DMS114 treated with DMSO at 0.1 percent for 48 hours (cell line): Measurements from ENCODE around the gene FSTL5.
A peak's percentile ranks its signal among the peaks of the same experiment; 100 is the strongest.

Experiments
- DNase-seq: peaks from one replicate; lab custom pipeline; 2025; ENCODE audit not compliant: unreplicated experiment; lab: John Stamatoyannopoulos, UW

Gene FSTL5

DNA sequence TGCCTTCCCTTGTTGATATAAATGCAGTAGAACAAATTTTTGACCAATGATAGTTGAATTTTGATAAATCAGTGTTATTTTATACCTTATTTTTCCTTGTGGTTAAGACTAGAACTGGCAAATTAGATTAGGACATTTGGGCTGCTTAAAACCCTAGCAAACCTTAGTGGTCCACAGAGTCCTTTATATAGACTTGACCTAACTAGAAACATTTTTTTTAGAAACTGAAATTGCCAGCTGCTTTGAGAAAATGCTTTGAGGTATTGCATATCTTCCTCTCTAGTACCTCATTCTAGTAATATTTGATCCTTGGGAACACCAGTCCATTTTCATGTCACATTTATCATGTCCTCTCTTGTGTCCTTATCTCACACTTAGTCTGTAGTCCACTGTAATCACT lies 580.3 kb downstream of the FSTL5 start:
- DNase-seq, result no peak

DNA sequence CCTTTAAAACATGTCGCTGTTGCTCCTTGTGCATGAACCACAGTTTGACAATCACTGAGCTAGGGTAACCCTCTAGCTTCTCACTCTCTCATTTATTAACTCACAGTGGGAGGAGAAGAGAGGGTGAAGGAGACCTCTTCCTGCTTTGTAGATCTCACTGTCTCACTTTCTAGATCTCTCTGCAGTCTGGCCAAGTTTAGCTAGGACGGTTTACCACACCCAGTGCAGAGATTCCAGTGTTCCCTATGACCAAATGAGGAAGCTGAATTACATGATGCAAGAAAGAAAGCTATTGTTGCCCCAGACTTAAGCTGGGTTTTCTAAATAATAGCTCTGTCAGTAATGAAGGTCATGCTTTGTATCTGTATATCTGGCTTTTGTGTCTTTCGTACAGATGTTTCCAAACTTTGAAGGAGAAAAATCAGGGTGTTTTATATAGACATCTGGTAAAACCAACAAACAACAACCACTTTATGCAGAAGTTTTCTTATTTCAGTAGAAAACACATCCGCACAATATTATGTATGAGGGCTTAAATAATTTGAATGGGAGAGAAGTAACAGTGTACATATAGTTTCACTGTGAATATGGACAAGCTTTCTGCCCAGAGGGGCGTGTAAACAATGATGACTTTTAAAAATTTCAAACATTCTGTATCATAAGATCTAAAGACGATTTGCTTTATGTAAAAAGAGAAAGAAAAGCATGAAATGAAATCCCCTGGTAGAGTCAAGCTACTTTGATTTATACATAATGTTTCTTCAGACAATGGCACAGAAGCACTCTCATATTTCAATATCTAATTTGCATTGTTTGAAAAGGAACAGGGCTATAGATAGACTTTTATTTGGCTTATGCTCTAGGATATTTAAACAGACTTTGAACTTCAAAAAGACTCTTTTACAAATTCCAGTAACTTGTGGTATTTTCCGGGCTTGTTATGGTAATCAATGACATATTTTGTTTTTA lies 582.3 kb downstream of the FSTL5 start:
- no peak for DNase-seq

DNA sequence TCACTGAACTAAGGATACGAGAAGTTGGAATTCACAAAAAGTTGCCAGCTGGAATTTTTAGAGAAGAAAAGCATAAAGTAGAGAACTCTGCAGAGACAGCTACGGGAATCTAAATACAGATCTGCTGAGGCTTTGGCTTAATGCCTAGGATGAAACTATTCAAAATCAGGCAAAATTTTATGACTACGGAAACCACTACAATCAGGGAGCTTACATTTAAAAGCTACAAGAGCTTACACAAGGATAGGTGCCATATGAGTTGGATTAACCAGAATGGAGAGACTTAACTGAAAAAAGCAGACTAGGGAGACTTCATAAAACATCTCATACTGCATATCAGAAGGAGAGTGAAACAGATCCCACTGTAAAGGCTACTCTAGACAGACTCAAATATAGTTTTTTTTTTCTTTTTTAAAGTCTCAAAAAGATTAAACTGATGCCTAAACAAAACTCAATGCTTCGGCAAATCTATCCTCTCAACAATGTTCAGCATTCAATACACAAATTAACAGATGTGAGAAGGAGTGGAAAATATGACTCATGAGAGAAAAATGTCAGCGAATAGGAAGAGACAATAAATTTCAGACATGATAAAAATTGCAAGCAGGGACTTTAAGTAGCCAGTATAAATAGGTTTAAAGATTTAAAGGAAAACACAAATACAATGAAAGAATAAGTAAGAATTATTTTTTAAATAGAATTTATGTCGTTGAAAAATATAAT lies 586.1 kb downstream of the FSTL5 start:
- no peak for DNase-seq

DNA sequence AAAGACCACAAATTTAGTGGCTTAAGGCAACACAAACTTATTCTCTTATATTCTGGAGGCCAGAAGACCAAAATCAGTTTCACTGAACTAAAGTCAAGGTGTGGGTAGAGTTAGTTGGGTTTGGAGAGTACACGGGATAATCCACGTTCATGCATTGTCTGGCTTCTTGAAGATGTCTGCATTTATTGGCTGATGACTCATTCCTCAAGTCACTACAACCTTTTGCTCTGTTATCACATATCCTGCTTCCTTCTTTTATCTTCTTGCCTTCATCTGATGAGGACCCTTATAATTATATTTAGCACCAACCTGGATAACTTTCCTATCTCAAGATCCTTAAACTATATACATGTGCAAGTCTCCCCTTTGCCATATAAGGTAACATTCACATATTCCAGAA lies 590.0 kb downstream of the FSTL5 start:
- no peak for DNase-seq

DNA sequence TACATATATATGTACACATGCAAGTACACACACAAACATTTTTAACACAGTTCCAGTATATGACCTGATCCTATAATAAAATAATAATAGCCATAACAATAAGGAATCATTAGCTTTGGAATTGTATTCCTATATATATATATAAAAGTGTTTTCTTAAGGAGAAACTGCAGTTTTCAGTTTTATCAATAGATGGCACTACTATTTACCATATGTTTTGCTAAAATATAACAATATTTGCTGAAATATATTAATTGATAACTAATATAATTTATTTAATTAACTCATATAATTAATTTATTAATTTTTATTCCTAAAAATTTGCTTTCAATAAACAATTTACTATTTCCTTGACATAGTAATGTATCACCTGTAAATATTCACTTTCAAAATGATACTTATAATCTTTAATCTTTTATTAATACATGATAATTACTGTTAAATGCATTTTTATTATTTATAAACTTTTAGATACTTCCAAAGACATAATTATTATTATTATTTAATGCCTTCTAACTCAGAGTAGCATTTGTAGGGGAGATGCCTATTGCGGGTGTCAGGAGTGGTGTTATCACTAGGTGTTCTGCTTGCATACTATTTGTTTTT lies 599.5 kb downstream of the FSTL5 start:
- peak; percentile 14 for DNase-seq

DNA sequence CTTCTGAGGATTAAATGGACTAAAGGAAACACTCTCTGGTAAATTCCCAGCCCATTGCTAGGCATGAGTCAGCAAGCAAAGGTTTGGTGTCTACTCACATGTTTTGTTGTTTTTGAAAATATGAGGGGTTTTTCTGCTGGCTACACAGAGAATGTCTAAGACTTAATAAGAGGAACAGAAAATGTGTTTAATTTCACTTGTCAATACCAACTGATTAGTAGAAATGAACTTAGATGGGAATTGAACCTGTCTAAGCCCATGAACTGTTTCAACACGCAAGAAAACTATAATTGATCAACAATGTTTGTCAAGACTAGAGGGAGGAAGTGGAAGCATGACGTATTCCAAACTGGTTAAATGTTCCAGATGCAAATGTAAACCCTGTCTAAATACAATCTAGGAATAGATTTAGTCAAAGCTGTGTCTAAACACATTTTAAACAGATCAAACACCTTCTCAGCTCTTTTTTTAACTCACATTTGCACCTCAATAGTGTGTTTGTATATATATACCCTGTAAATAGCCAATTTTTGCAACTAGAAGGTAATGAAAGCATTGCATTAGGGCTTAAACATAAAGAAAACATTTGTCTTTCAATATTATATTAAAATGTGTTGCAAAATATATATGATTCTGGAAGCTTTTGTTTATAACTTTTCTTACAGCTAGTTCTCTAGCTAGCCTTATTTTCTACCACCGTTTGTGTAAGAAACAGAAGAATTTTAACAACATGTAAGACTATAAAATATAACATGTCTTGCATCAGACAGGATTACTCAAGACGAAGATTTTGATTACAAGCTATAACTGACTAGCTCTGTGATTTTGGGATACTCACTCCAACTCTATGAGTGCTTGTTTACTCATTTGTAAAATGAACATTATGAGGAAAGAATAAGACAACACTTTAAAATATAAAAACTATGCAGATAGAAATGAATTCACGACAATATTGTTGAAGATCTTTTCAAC lies 607.8 kb downstream of the FSTL5 start:
- DNase-seq, result no peak

DNA sequence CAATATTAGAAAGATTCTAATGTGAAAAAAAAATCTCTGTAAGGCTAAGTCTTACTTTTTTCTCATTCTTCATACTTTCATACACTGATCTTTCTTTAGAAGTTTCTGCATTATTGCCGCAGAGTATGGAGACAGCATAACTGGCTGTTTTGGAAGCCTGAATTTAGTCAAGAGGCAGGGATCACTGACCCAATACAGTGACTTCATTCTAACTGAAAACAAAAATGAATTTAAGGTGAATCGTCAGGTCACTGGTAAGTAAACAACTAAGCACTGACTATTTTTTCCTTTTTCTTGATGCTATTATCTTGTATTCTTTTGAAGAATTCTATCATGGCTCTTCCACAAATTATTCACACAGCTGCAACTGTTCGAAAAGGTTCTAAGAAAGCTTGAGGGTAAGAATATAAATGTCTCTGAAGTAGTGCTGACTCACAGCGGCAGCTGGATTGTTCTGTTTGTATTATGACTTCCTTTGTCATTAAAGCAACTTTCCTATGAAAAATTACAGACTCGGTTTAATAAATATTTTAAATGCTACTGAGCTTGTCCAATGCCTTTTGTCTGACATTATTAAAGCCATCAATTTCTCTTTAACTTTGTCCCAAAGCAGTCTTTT lies 609.3 kb downstream of the FSTL5 start:
- DNase-seq, result no peak

DNA sequence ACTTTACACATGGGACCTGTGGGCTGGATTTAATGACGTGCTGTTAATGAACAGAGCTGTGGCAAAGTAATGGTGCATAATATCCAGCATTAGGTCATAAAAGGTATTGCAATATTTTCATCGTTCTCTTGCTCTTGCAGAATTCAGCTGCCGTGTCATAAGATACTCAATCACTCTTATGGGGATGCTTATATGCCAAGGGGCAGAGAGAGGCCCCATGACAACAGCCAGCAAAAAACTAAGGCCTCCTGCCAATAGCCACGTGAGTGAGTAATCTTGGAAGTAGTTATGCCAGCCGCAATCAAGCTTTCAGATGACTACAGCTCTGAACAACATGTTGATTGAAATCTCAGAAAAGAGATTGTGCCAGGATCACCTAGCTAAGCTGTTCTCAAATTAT lies 616.9 kb downstream of the FSTL5 start:
- no peak for DNase-seq

DNA sequence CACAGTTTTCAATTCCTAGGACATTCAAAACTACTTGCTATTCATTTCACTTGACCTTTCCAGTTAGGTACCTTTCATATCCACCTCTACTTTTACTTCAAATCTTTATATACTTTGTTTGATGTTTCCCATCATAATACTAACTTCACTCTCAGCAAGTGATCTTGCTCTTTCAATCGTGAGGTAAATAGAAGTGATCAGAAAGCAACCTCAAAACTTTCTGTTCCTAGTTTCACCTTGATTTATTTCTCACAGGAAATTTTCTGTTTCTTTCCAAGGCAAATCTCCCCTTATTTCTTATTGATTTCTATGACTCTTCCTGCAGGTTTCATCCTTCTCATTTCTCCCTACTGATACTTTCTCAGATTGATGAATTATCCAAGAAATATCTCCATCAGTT lies 623.5 kb downstream of the FSTL5 start:
- DNase-seq, result no peak

DNA sequence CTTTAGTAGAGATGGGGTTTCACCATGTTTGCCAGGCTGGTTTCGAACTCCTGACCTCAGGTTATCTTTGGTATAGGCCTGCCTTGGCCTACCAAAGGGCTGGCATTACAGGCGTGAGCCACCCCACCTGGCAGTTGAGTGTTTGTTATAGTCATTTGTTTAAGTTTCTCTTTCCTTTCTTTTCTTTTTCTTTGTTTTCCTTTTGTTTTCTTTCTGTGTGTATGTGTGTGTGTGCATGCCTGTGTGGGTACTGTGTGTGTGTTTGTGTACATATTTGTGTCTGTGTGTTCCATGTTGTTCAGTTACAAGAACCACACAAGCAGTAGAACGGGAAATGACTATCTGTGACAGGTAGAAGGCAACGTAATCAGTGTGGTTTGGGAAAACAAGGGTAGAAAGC lies 624.9 kb downstream of the FSTL5 start:
- DNase-seq, result no peak

DNA sequence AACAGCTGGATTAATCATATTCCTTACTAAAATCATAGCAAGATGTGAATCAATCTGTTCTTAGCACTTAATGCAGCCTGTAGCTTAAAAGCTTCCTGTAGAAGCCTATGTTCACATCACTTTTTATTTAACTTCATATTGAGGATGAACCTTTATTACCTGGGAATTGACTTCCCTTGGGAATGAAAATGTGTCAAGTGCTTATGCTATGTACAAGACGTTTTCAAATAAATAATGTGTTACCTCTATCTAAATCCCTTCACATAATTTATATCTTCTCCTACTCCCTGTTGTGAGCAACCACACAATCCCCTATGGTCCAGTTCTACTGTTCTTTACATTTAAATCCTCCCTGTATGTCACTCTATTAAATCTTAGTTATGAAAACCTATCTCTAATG lies 633.1 kb downstream of the FSTL5 start:
- DNase-seq, result no peak

DNA sequence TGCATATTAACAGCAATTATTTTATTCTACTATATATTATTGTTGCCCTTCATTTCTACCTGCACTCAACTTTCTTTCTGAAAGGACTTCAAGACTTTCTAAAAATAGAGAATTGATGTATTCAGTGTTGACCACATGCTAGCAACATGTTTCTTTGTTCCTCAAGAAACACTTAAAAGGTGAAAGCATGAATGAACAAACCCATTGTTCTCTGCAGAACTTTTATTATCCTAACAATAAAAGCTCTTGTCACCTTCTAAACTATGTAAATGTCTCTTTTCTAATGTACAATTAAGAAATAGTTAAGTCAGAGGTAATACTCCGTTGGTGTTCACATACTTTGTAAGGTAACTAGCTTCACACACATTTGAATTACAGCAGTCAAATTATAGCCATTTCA lies 638.7 kb downstream of the FSTL5 start:
- DNase-seq, result no peak

DNA sequence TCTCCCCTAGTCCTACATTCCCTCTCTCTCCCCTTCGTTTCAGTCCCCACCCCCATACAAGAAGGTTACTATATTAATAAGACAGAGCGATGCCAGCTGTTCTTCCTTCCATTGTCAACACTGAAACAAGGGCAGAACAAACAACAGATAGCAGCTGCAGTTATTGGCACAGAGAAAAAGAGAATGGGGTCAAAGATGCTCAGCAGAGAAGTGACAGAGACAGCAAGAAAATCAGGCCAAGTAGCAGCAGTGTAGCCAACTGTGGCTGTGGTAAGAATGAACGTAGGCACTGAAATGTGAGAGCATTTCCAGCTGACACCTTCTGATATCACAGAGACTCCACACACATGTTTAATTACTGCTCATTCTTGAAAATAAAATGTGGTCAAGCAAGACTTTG lies 641.8 kb downstream of the FSTL5 start:
- DNase-seq, result no peak

DNA sequence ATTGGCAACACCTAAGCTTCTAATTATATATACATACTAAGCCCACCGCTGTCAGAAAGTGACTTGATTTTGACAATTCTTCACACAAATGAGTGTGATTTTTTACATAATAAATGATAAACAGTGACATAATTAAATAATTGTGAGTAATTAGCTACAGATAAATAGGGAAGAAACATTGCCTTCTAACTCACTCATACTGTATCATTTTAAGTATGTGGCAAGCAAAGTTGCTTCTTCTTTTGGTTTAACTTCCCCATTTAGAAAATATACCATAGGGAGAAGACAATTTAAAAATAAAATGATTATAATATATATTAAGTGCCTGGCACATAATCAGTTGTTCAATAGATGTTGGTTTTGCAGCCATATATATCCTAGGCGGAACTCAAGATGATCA lies 644.2 kb downstream of the FSTL5 start:
- DNase-seq, result no peak

DNA sequence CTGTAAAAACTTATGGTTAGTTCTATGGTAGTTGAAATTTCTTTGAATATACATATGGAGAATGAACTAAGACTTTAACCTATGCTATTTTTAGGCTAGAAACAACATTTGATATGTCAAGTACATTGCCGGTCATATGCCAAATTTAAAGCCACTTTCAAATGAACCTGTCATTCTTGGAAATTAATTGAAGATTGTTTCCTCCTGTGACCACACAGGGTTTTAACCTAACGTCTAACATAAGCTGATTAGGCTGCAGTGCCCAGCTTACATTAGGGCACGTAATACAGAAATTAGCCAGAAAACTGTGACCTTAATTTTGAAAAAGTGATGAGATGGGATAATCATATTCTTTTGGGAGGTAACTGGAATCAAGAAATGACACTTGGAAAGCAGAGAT lies 645.9 kb downstream of the FSTL5 start:
- DNase-seq, result no peak

DNA sequence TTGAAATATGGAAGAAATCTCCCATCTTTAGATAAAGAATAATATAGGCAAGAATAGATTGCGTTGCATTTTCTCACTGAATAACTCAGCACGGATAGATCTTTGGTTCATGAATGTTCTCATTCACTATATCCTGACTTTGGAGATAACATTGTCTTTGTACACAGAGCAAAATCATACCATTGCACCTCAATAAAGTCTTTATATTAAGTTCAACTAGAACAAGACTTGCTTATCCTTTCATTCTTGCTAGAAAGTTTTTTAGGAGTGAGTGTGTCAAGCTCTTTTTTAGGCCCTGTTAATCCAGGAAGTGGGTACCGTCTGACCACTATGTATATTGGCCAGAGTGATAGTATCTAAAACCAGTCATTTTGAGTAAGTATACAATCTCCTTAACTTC lies 658.7 kb downstream of the FSTL5 start:
- no peak for DNase-seq

DNA sequence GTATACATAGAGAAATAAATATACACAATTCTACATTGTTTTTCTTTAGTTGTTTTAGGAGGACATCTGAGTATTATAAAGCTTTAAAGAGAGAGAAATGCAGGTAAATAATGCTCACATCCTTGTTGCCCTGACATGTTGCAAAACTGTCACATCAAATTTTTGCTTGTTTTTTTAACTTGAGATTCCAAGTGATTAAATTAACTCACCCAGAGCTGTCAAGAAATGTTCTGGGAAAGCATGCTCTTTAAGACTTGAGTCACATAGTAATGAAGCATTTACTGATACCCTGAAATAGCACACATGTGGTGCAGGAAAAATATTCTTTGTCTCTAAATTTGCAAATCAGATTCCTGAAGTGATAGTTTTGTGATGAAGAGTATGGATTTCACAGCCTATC lies 665.6 kb downstream of the FSTL5 start:
- DNase-seq, result no peak

DNA sequence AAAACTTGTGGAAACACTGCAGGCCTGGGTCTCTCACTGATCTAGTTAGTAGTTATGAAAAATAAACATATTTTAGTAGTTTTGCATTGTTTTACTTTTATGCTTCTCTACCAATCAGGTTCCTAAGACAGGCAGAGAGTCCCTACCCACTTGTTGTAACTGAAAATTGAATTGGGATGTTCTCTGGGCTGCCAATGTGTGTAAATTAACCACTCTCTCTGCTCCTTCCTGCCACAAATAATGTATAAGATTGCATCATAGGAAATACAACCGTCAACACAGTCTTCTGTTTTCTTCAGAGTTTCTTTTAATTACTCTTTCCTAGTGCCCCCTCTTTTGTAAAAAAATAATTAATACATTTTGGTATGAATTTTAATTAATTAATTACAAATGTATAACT lies 677.3 kb downstream of the FSTL5 start:
- no peak for DNase-seq

DNA sequence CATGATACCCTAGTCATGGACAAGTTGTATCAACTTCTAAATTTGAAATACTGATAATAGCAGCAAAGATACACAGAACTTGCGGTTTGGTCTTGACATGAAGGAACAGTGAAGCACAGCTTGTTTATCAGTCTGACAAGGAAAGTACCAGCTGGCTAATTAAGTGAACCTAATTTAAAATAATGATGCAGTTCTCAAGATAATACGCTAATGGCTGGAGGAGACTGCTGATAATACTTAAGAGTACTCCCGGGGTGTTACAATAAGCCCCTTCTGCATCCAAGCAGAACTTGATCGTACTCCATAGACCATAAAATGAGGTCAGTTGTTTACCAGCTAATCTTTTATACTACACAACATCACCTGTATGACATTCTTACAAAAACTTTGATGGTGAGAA lies 697.5 kb downstream of the FSTL5 start:
- DNase-seq, result no peak

DNA sequence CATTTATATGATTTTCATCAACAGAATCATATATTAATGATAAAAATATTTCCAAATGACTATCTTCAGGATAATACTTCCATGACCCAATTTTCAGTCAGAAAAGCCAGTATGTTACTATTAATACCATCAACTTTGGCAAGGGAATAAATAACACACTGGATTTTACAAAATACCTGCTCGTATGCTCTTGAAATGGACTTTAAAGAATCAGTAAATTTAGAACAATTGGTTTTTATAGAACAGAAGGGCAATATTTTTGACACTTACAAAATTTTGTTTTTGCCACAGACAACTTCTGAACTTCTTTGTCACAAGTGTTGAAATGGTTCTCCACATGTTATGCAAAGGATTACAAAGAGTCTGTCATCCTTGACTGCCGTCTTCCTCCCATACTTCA lies 700.4 kb downstream of the FSTL5 start:
- DNase-seq, result no peak
